Endothelial cell (in vitro differentiated cells): Measurements from ENCODE around the gene DNASE1L1. TPM values are rescaled to one million over a fixed set of nuclear protein-coding genes. Genes with fewer than 3 reads are reported as not detected.
A peak's percentile ranks its signal among the peaks of the same experiment; 100 is the strongest.

ENCODE experiments used
- DNase-seq: peaks from one replicate; pipeline ENCODE4 v3.0.0; 2021; ENCODE audit warnings: low spot score
- H3K27ac Mint-ChIP-seq: one replicate; pipeline ENCODE4 v1.8.0; 2021; ENCODE audit warnings: mixed read lengths, inconsistent platforms; ENCODE audit not compliant: unreplicated experiment
- H3K27me3 Mint-ChIP-seq: one replicate; pipeline ENCODE4 v1.8.0; 2021; ENCODE audit warnings: mild to moderate bottlenecking, moderate library complexity, mixed read lengths, inconsistent platforms; ENCODE audit not compliant: unreplicated experiment
- H3K36me3 Mint-ChIP-seq: one replicate; pipeline ENCODE4 v1.8.0; 2021; ENCODE audit warnings: mild to moderate bottlenecking, low read depth, mixed read lengths, inconsistent platforms; ENCODE audit not compliant: unreplicated experiment
- H3K4me1 Mint-ChIP-seq: one replicate; pipeline ENCODE4 v1.8.0; 2021; ENCODE audit warnings: mild to moderate bottlenecking, mixed read lengths, inconsistent platforms; ENCODE audit not compliant: unreplicated experiment
- H3K4me3 Mint-ChIP-seq: one replicate; pipeline ENCODE4 v1.8.0; 2021; ENCODE audit warnings: mild to moderate bottlenecking, mixed read lengths, inconsistent platforms; ENCODE audit not compliant: unreplicated experiment
- H3K9me3 Mint-ChIP-seq: one replicate; pipeline ENCODE4 v1.8.0; 2021; ENCODE audit warnings: mixed read lengths, inconsistent platforms; ENCODE audit not compliant: unreplicated experiment
- CTCF ChIP-seq: fragments of 200-600 bp; sonication (generic); IDR thresholded peaks from one replicate; pipeline ENCODE4 v1.5.0; 2021; ENCODE audit warnings: antibody characterized with exemption; ENCODE audit not compliant: unreplicated experiment
- total RNA-seq: library from RNA; stranded (reverse); fragmentation: NEBNext Ultra II Directional; extraction: Animal tissue kit (Norgen Biotek cat#: 25700); gene quantifications from one replicate; pipeline ENCODE4 v1.2.1, GENCODE V29; 2021; ENCODE audit not compliant: unreplicated experiment

DNASE1L1 gene
- total RNA-seq, 1 donor from 2014 or later = 38.6 TPM

DNA sequence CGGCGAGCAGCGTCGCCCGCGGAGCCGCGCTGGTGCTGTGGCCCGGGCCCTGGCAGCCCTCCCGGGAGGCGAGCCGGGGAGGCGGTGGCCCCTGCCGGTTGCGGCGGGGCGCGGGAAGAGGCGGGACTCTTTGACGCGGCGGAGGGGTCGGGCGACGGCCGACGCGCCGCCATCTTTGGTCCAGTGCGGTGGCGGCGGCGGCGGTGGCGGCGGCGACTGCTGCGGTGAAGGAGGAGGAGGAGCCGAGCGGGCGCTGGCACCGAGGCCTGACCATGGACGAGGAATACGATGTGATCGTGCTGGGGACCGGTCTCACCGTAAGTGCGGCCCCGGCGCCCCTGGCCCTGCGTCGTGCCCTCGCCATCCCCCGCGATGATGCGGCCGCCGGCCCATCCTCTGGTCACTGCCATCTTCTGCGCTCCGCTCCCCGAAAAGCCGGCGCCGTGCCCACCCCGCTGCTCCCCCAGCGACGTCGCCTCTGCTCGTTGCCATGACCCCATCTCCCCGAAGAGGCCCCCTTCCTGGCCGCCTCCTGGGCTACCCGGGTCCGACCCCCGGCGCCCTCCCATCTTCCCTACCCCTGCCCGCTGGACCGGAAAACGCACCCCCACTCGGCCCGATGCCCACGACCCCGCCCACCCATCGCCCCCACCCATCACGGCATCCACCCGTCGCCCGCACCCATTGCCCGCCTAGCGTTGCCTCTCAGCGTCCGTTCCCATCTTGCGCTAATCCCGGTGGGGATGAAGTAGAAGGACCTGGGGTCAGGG lies 28.1 kb upstream of the DNASE1L1 start, which contains the start of gene GDI1:
Gene GDI1, plus strand, starts transcription at position 172 of the 770 bp plus-strand sequence. Its CDS starts 101 bp downstream, at position 273.
- DNase-seq = peak; percentile 46
- Mint-ChIP-seq H3K9me3 (no peaks in the 10 kb centered on the region), H3K4me3 (peak within 1 kb of the TSS; percentile 92), H3K36me3 (peaks cover 7% of the 10 kb centered on the region), H3K27ac (peak within 1 kb of the TSS; percentile 70), H3K4me1 (peaks cover 8% of the 10 kb centered on the region), H3K27me3 (peaks cover 4% of the 10 kb centered on the region)
- no peak for TF ChIP-seq CTCF

DNA sequence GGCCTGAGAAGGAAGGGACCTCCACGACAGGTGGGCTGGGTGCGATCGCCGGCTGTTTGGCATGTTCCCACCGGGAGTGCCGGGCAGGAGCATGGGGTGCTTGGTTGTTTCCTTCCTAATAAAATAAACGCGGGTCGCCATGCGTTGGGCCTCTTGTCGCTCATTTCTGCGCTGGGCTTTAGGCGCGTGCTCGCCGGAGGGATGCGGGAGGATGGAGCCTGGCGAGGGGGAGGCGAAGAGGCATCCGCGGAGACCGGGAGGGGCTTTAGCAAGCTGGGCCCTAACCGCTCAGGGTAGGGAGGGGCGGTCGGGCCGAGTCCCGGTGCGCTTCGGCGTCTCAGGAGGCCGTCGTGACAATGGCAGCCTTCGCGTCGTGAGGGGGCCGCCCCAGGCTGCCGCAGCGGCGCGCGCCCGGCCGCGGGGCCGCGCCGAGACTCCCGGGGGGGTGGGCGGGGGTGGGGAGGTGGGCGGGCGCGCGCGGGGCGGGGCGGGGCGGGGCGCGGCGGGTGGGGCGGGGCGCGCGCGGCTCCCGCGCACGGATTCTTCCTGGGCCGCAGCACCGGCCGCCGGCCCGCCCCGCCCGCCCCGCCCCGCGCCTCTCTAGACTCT lies 27.4 kb upstream of the DNASE1L1 start:
- Mint-ChIP-seq H3K36me3 (peaks cover 7% of the 10 kb centered on the region), H3K4me1 (peaks cover 8% of the 10 kb centered on the region), H3K9me3 (no peaks in the 10 kb centered on the region), H3K27ac (peak overlapping the region; percentile 70), H3K4me3 (peak overlapping the region; percentile 89), H3K27me3 (peaks cover 3% of the 10 kb centered on the region)
- no peak for TF ChIP-seq CTCF
- DNase-seq = peak; percentile 22

- Mint-ChIP-seq H3K4me3 (peak overlapping the region; percentile 89), H3K9me3 (no peaks in the 10 kb centered on the region), H3K27me3 (peaks cover 3% of the 10 kb centered on the region), H3K36me3 (peaks cover 12% of the 10 kb centered on the region), H3K4me1 (peaks cover 17% of the 10 kb centered on the region), H3K27ac (no peak overlapping the region)
- no peak for TF ChIP-seq CTCF
- no peak for DNase-seq
Measured at GRCh38 chrX:154435171-154435733, 26.2 kb upstream of the DNASE1L1 start.

- no peak for TF ChIP-seq CTCF
- Mint-ChIP-seq H3K36me3 (peaks cover 12% of the 10 kb centered on the region), H3K4me3 (no peak overlapping the region), H3K9me3 (no peaks in the 10 kb centered on the region), H3K27me3 (peaks cover 3% of the 10 kb centered on the region), H3K4me1 (peaks cover 19% of the 10 kb centered on the region), H3K27ac (no peak overlapping the region)
- DNase-seq = no peak
Measured at GRCh38 chrX:154434394-154435168, 25.5 kb upstream of the DNASE1L1 start.
